Activated CD4-positive, CD25-positive, alpha-beta regulatory T cell treated with anti-CD3 and anti-CD28 coated beads, Interleukin-2, amount 50 U/mL, for 24 hours (primary cell): ENCODE measurements around the gene PDE4D.
A peak's percentile ranks its signal among the peaks of the same experiment; 100 is the strongest.
"Not testable (repeated sequence)": the region's sequence is repeated elsewhere in the genome, so short reads cannot be mapped to it uniquely, and the experiment has no call there.

Source experiments
- ATAC-seq, 2 donors: fragments of 150-1000 bp; cut with Tn5 transposase; one replicate each; pipeline ENCODE4 v1.10.0; 2021; ENCODE audit warnings: mild to moderate bottlenecking in 1 of 2, moderate library complexity in 1 of 2

The PDE4D gene

GRCh38 chr5:59312223-59312622 is 581.3 kb downstream of the PDE4D start:
- no peak for ATAC-seq

DNA sequence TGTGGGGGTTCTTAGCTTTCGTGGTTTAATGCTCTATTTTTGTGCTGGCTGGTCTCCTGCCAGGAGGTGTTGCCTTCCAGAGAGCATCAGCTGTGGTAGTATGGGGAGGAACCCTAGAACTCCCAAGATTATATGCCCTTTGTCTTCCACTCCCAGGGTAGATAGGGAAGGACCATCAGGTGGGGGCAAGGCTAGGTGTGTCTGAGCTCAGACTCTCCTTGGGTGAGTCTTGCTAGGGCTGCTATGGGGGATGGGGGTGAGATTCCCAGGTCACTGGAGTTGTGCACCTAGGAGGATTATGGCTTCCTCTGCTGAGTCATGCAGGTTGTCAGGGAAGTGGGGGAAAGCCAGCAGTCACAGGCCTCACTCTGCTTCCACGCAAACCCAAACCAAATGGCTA is 584.8 kb downstream of the PDE4D start:
- not testable (repeated sequence) for ATAC-seq

DNA sequence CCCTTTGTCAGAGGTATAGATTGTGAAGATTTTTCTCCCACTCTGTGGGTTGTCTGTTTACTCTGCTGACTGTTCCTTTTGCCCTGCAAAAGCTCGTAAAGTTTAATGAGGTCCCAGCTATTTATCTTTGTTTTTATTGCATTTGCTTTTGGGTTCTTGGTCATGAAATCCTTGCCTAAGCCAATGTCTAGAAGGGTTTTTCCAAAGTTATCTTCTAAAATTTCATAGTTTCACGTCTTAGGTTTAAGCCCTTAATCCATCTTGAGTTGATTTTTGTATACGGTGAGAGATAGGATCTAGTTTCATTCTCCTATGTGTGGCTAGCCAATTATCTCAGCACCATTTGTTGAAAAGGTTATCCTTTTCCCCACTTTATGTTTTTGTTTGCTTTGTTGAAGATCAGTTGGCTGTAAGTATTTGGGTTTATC is 590.2 kb downstream of the PDE4D start:
- ATAC-seq = not testable (repeated sequence)

DNA sequence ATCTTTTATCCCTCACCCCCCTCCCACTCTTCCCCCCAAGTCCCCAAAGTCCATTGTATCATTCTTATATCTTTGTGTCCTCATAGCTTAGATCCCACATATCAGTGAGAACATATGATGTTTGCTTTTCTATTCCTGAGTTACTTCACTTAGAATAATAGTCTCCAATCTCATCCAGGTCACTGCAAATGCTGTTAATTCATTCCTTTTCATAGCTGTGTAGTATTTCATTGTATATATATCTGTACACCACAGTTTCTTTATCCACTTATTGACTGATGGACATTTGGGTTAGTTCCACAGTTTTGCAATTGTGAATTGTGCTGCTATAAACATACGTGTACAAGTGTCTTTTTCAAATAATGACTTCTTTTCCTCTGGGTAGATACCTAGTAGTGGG is 591.0 kb downstream of the PDE4D start:
- ATAC-seq = not testable (repeated sequence)

- ATAC-seq = no peak
Measured at GRCh38 chr5:59301727-59302126, 591.8 kb downstream of the PDE4D start.

DNA sequence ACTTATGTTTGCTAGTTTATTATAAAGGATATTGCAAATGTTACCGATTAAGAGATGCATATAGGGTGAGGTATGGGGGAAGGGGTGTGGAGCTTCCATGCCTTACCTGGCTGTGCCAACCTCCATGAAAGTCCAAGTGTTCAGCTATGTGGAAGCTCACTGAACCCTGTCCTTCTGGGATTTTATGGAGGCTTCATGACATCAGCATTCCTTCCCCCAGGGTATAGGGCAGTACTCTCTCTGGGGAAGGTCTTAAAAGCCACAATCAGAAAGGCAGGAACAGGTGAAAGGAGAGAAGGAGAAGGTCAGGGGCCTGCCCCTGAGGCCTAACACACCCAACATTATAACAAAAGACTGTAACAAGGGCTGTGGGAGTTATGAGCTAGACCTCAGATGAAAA is 592.6 kb downstream of the PDE4D start:
- no peak for ATAC-seq

DNA sequence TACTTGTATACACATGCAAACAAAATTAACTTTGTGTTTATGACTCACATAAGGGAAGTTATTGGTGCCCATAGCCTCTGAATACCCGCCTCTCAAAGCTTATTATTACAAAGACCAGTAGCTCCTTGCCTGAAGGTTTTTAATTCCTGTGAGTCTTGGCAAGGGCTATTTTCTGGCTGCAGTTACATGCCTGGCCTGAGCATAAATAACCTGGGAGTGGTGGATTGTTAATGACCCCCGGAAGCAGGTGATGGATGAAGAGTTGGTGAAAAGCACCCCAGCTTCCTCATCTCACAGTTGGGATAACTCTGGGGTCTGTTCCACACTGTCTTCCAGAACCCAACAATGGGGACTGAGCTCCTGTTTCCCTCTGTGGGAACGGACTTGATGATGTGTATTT is 594.5 kb downstream of the PDE4D start:
- no peak for ATAC-seq

DNA sequence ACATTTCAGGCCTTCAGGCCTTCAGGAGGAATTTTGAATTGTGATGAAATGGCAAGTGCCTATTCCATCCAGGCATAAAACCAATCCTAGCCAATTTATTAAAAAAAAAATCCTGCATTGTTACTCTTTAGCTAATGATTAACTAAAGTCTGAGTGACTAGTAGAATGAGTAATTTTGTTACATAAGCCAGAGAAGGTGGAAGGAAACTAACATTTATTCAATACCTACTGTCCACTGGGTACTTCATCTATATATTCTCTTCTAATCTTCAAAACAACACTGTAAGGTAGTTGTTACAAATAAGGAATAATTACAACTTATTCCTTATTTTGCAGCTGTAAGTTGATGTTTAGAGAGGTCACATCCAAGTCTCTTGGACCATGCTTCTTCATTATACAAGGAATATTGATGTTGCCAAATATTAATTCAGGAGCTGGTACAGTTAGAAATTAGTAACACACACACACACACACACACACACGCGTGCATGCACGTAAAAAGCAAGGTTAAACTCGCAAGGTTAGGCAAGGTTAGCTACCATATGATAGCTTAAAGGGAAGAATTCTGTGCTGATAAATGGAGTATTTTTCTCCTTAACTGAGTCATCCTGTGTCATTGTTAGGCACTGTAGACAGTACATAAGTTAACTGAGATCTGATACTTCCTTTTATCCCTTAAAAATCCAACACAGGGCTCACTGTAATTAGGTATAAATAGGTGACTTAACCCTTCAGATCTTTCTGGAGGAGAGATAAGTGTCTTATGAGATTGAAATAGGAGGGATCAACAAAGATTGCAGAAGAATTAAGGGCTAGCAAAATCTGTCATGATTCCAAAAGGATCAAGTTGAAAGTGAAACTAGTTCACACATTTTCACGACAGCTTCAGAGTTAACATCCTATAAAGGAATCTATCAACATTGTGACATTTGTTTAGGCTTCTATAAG is 596.9 kb downstream of the PDE4D start:
- ATAC-seq = no peak

- peak in 1 of 2 donors; percentile 17 for ATAC-seq
Measured at GRCh38 chr5:59293700-59294099, 599.8 kb downstream of the PDE4D start.

DNA sequence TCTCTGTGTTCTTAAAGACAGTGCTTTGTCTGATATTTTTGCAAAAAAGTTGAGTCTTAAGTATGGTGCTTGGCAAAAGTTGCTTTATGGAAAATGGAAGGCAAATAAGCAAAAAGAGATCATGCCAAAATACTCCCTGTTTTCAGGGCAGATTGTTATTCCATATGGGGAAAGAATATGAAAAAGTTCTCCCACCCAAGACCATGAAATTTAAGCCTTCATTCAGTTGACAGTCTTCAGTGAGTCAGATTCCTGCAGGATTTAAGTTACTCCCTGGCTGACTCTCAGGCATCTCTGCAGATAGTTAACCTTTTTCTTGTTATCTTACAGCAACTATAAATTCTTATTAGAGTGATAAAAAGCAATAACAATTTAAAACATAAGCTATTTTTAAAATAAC is 601.6 kb downstream of the PDE4D start:
- no peak for ATAC-seq

DNA sequence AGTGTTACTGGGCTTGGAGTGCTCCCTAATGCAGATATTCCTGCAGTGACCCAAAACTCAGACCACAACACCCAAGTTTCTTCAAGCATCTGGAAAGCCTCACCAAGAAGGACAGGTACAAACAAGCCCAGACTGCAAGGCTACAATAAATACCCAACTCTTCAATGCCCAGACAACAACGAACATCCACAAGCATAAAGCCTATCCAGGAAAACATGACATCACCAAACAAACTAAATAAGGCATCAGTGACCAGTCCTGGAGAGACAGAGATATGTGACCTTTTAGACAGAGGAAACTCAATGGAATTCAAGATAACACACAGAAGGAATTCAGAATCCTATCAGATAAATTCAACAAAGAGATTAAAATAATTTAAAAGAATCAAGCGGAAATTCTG is 605.6 kb downstream of the PDE4D start:
- ATAC-seq = no peak

DNA sequence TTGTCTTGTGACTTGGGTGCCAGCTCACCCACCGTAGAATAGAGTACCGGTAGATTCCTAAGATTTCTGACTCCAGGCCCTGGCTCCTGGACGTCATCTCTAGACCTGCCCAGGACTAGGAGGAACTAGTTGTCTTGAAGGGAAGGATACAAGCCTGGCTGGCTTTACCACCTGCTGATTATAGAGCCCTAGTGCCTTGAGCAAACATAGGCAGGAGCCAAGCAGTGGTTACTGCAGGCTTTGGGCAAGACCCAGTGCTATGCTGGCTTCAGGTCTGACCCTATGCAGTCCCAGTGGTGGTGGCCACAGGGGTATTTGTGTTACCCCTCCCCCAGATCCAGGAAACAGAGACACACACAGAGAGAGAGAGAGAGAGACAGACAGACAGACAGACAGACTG is 606.2 kb downstream of the PDE4D start:
- ATAC-seq = no peak

DNA sequence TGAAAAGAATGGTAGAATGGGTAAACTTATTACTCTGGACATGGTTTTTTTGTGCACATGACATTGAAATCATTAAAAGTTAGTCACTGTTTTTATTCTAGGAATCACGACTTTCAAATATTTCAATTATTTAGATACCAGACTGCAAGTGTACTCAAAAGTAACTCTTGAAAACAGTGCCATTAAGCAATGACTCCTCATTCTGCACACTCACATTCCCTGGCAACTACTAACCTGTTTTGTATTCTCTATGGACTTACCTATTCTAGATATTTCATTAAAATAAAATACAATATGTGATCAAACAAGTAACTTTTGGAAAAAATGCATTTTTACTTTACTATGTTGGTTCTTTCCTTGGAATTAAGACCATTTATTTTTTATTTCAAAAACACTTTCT is 607.0 kb downstream of the PDE4D start:
- no peak for ATAC-seq

DNA sequence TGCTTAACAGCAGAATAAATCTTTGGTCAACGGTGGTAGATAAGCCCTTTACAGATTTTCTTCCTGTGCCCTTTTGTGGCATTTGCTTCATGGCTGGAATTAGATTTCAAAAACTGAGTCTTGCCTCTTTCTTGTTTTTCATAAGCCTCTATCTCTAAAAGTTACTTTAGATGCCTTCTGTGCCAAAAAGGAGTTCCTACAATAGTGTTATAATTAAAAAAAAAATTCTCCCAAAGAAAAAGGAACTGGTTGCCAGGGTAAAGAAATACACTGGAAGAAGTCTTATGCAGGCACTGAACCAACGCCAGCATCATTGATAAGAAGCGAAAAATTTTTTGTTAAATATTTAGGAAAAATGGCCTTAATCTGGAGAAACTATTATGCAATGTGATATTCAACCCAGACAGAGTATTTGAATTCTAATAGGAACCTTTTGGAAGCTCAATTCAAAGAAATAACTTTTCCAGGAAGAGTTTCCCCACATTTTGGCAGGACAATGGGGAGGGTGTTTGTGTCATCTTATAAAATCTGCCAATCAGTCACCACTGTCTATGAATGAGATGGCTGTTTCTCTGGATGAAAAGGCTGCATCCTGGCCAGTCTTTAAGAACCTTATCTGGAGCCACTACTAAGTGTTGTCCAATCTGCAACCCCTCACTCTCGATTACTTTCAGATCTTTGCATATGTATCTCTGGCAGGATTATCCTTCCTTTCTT is 608.1 kb downstream of the PDE4D start:
- ATAC-seq = no peak

- no peak for ATAC-seq
Measured at GRCh38 chr5:59282726-59283125, 610.8 kb downstream of the PDE4D start.

DNA sequence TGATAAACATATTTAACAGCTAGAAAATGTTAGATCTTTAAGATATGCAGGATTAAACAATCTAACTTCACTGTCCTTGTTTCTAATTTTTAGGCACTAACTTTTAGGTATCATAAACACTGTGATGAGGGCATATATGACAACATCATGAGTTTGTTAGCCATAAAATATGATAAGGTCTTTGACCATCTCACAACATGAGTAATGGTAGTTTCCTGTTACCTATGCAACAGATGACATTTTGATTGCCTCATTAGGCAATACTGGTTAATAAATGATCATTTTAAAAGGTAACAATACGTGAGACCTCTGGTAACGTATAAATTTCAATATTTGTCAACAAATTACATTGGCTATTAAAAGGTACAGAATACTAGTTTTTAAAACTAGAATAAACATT is 613.5 kb downstream of the PDE4D start:
- no peak for ATAC-seq

DNA sequence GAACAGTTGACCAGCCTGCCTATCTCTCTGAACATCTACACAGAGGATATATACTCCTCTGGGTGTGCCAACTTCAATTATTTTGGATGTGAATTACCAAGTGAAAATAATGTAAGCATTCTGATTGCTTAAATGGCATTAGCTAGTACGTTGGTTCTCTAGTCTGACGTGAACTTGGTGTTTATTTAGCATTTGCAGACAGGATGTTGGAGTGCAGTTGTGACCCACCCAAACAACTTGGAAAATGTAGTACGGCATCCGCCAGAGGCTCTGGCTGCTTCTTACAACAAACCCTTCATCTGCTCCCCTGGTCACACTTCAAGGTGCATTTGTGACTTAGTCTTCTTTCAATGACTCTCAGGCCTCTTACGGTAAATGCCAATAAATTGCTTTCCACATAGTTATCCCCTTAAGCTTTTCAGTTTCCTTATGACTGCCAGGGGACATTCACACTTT is 616.6 kb downstream of the PDE4D start:
- no peak for ATAC-seq

- no peak for ATAC-seq
Measured at GRCh38 chr5:59276325-59276675, 617.2 kb downstream of the PDE4D start.

DNA sequence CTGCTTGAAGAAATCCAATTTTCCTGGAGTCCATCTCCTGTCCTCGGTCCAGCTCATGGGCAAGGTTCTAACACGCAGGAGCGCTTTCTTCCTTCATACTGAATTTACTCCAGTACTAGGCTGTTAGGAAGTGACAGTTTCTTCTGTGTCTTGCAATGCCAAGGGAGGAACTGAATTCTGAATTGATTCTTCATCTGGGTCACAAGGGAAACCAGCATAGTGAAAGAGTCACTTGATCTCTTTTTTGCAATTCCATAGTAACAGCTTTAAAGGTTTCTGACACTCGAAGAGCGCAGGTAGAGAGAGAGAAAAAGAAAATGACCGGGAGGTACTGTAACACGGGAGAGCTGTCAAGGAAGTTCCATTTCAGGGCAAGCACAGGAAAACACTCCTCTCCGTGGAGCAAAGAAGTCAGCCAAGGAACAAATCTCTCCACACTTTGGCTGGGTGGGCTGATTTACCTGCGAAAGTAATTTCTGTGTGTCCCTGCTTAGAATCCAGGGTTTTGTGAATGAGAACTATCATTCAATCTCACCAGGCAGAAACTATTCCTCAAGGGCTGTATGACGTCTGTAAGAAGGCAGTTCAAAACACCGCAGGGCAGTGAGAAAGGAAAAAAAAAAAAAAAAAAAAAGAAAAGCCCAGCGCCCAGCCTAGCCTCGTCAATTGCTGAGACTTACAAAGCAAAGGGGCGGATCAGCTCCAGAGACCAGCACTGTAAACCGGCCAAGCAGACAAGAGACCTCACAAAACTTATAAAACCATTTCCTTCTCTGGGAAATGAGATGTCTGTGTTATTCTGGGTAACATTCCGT is 617.8 kb downstream of the PDE4D start:
- no peak for ATAC-seq

DNA sequence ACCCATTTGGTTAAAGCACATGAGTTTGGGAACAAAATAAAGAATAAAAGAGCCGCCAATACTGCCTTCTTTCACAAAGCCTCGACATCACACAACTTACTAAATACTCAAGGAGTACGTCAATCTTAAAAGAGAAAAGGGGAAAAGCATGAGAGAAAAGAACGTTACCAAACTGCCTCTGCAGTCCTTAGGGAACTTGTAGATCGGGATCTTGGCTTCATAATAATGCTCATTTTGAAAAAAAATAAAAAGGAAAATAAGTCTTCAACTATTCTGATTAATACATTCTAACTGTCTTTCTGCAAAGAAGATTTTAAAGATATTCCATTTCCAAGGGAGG is 618.4 kb downstream of the PDE4D start:
- no peak for ATAC-seq

DNA sequence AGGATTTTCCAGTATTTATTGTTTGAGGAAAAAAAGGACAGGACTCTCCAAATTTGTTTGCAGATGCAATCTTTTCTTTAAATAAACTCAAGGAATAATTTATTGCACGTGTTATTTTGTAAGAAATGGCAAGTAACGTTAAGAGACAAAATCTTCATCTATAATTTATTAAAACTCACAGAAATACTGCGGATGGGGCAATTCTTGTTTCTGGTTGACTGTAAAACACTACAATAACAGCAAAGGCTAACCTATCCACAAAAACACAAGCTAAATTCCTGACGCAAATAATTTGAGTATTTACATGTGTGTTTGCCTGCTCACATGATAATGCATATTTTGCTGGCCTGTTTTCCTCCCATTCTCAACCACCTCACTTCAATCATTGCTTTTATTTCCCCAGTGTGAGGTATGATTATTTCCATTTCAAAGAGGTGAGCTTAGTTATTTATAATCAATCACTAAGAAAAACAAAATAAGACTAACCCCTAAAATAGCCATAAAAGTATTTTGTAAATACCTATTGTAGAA is 619.4 kb downstream of the PDE4D start:
- no peak for ATAC-seq

DNA sequence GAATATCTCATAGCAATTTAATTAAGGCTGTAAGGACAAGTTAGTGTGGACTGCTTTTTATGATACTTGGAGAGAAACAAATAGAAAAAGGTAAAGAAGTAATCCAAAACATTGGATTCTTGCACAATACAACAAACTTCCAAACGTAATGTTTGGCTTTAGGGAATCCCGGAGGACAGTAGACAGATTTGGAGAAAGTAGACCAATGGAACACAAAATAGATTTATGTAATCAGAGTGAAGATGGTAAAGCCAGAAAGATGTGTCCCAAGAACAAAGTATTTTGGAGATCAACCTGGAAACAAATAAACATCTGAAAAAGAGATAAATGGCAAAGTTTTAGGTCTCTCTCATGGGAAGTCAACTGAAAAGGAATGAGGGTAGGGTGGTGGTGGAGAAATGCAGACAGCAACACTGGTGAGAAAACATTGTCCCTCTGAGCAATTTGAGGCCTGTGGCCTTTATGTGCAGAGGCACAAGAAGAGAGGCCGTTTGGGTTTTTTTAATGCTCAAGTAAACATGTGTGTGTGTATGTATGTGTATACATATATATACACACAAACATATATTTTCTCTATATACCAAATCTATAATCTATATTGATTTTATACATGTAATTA is 620.6 kb downstream of the PDE4D start:
- no peak for ATAC-seq
